Activated B cell treated with CpG ODN at 0.5 μM for 24 hours (primary cell): Measurements from ENCODE around the gene HOXB8. TPM values are rescaled to one million over a fixed set of nuclear protein-coding genes. Genes with fewer than 3 reads are reported as not detected.

Experiments
- ATAC-seq: fragments of 200-7000 bp; cut with Tn5 transposase; one replicate; pipeline ENCODE4 v1.10.0; 2021; ENCODE audit warnings: low read depth, mild to moderate bottlenecking, moderate library complexity
- CTCF ChIA-PET: fragments of 350-600 bp; sonication (Branson Sonifier 250); formaldehyde crosslinking; loops from one replicate; lab custom pipeline; 2021; ENCODE audit warnings: antibody characterized with exemption; lab: Charles Lee
- POLR2A ChIA-PET: fragments of 350-600 bp; sonication (Branson Sonifier 250); formaldehyde crosslinking; loops from one replicate; lab custom pipeline; 2021; ENCODE audit warnings: antibody characterized with exemption; lab: Charles Lee
- DNase-seq: peaks from one replicate; pipeline ENCODE4 v3.0.0; 2022
- H3K27ac Mint-ChIP-seq: one replicate; pipeline ENCODE4 v1.8.0; 2020; ENCODE audit warnings: mixed read lengths
- H3K27me3 Mint-ChIP-seq: one replicate; pipeline ENCODE4 v1.8.0; 2021; ENCODE audit warnings: mixed read lengths
- H3K36me3 Mint-ChIP-seq: one replicate; pipeline ENCODE4 v1.8.0; 2021; ENCODE audit warnings: low read depth, mixed read lengths
- H3K4me1 Mint-ChIP-seq: one replicate; pipeline ENCODE4 v1.8.0; 2021; ENCODE audit warnings: mixed read lengths
- H3K4me3 Mint-ChIP-seq: one replicate; pipeline ENCODE4 v1.8.0; 2020; ENCODE audit warnings: mild to moderate bottlenecking, mixed read lengths
- H3K9me3 Mint-ChIP-seq: one replicate; pipeline ENCODE4 v1.8.0; 2020; ENCODE audit warnings: mixed read lengths
- CTCF ChIP-seq: fragments of 200-600 bp; IDR thresholded peaks from one replicate; pipeline ENCODE4 v1.8.0; 2022; ENCODE audit warnings: antibody characterized with exemption, mild to moderate bottlenecking
- intact Hi-C: fragments of 100-400 bp; cut with micrococcal nuclease; formaldehyde crosslinking; loops from one replicate; pipeline ENCODE4 v1.15.1; 2024
- total RNA-seq: library from RNA; stranded (reverse); gene quantifications from 2 replicates; pipeline ENCODE4 v1.2.3, GENCODE V29; 2022

The HOXB8 gene
- total RNA-seq, 1 donor from 2014 or later, result not detected

GRCh38 chr17:48615963-48616716 is 1.0 kb upstream of the HOXB8 start:
- TF ChIP-seq CTCF, result no peak
- ATAC-seq (no peak), DNase-seq (no peak)
- Mint-ChIP-seq H3K27me3 (peaks cover 62% of the 10 kb centered on the region), H3K4me3 (no peak overlapping the region), H3K36me3 (peaks cover 2% of the 10 kb centered on the region), H3K9me3 (no peaks in the 10 kb centered on the region), H3K27ac (no peak overlapping the region), H3K4me1 (peaks cover 44% of the 10 kb centered on the region)
- CTCF ChIA-PET, result interaction anchor here (1.0 to 1.4 kb wide), 5 partner anchors 17 to 353 kb away, joined by 3 to 4 read pairs (median 3); no protein-coding TSS in a partner anchor
- intact Hi-C loops, result loop anchor here (10.0 kb wide), 2 partner anchors 379 to 771 kb away; partner anchors contain the start of genes IGF2BP1 and SCRN2
- POLR2A ChIA-PET, result no interaction called here

GRCh38 chr17:48613862-48614694 is 1.0 kb downstream of the HOXB8 start:
- no peak for TF ChIP-seq CTCF
- ChIA-PET CTCF (interaction anchor here (1.1 to 2.7 kb wide), 3 partner anchors 18 to 111 kb away, joined by 4 to 27 read pairs (median 6); partner anchors contain the start of gene HOXB5), POLR2A (interaction anchor here (0.7 to 1.4 kb wide), 2 partner anchors 21 to 25 kb away, joined by 5 to 6 read pairs; partner anchors contain the start of gene HOXB5)
- Mint-ChIP-seq H3K4me1 (peaks cover 49% of the 10 kb centered on the region), H3K27ac (peak overlapping the region; percentile 18), H3K4me3 (peak overlapping the region; percentile 46), H3K36me3 (peaks cover 7% of the 10 kb centered on the region), H3K9me3 (no peaks in the 10 kb centered on the region), H3K27me3 (peaks cover 56% of the 10 kb centered on the region)
- ATAC-seq, result no peak
- DNase-seq, result peak; percentile 47
- intact Hi-C loops, result loop anchor here (1.0 to 10.0 kb wide), 6 partner anchors 17 to 769 kb away; partner anchors contain the start of genes IGF2BP1 and SCRN2

GRCh38 chr17:48612854-48613691 is 2.0 kb downstream of the HOXB8 start:
- intact Hi-C loops, result loop anchor here (1.0 to 10.0 kb wide), 6 partner anchors 16 to 768 kb away; partner anchors contain the start of genes IGF2BP1 and SCRN2
- peaks cover 7% of the 10 kb centered on the region for H3K36me3 Mint-ChIP-seq
- no peak for TF ChIP-seq CTCF
- peak overlapping the region; percentile 66 for H3K27ac Mint-ChIP-seq
- H3K4me1 Mint-ChIP-seq, result peaks cover 40% of the 10 kb centered on the region
- ATAC-seq, result peak; percentile 68
- POLR2A ChIA-PET, result interaction anchor here (0.6 to 1.0 kb wide), 11 partner anchors 12 to 1546 kb away, joined by 3 to 13 read pairs (median 4); partner anchors contain the start of genes HOXB9 and NFE2L1
- peak overlapping the region; percentile 81 for H3K4me3 Mint-ChIP-seq
- no peaks in the 10 kb centered on the region for H3K9me3 Mint-ChIP-seq
- CTCF ChIA-PET, result interaction anchor here (0.6 to 2.7 kb wide), 13 partner anchors 9 to 539 kb away, joined by 3 to 27 read pairs (median 3); partner anchors contain the start of gene HOXB5
- H3K27me3 Mint-ChIP-seq, result peaks cover 51% of the 10 kb centered on the region
- DNase-seq, result peak; percentile 57

GRCh38 chr17:48612456-48612853 is 2.6 kb downstream of the HOXB8 start:
- POLR2A ChIA-PET, result interaction anchor here (0.6 to 1.0 kb wide), 7 partner anchors 11 to 730 kb away, joined by 3 to 13 read pairs (median 4); partner anchors contain the start of genes HOXB9 and NFE2L1
- intact Hi-C loops, result loop anchor here (2.0 to 10.0 kb wide), 5 partner anchors 16 to 768 kb away; partner anchors contain the start of genes IGF2BP1 and SCRN2
- H3K27me3 Mint-ChIP-seq, result peaks cover 51% of the 10 kb centered on the region
- ATAC-seq (peak; percentile 3), DNase-seq (no peak)
- H3K4me3 Mint-ChIP-seq, result peak overlapping the region; percentile 81
- H3K36me3 Mint-ChIP-seq, result peaks cover 7% of the 10 kb centered on the region
- H3K27ac Mint-ChIP-seq, result peak overlapping the region; percentile 66
- CTCF ChIA-PET, result interaction anchor here (0.7 to 2.7 kb wide), 12 partner anchors 8 to 539 kb away, joined by 3 to 27 read pairs (median 3); partner anchors contain the start of gene HOXB5
- H3K9me3 Mint-ChIP-seq, result no peaks in the 10 kb centered on the region
- TF ChIP-seq CTCF, result no peak
- peaks cover 40% of the 10 kb centered on the region for H3K4me1 Mint-ChIP-seq
